ENCODE measurements around the gene SHC3. TPM values are rescaled to one million over a fixed set of nuclear protein-coding genes. Genes with fewer than 3 reads are reported as not detected.

SHC3 gene
- total RNA-seq, 2 donors from 2014 or later, result not detected

DNA sequence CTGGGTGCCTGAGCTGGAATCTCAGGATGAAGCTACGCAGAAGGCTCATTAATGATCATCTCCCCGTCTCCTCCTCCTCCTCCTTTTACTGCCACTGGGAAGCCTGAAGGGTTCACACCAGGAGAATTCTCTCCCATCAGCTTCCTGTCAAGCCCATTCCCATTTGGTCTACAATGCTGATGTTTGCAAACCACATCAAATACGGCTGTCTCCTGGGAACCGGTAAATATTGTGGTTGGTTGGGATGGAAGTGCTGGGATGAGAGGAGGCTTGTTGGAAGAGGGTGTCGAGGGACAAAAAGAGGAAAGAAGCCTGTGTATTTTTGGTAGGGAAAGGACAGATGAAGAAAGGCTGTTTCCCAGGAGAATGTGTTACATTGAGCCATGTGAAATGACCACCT, 200.6 kb downstream of the SHC3 start:
- Mint-ChIP-seq H3K4me3 (no peak overlapping the region), H3K4me1 (ENCODE audit: low read depth) (peaks cover 9% of the 10 kb centered on the region), H3K9me3 (no peaks in the 10 kb centered on the region), H3K36me3 (ENCODE audit: insufficient read depth in 2 of 2) (no peaks in the 10 kb centered on the region), H3K27me3 (ENCODE audit: low read depth) (no peaks in the 10 kb centered on the region), H3K27ac (no peak overlapping the region)
- ATAC-seq (replicated peaks in 1 of 2) (no peak), DNase-seq (no peak)

DNA sequence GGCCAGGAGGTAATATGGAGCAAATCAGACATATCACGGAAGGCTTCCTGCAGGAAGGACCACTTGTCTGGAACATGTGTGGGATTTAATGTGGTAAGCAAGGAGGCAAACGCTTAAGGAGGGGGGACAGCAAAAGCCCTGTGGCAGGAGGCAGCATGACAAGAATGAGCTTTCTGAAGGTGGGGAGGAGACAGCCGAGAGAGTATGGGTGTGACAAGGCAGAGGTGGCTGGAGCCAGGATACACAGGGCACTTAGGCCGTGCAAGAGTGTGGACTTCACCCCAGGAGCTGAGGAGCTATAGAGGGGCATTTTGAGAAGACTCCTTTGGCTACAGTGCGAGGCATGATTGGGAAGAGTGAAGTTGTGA, 201.7 kb downstream of the SHC3 start:
- peaks cover 9% of the 10 kb centered on the region for H3K4me1 Mint-ChIP-seq (ENCODE audit: low read depth)
- no peaks in the 10 kb centered on the region for H3K27me3 Mint-ChIP-seq (ENCODE audit: low read depth)
- DNase-seq (no peak), ATAC-seq (replicated peaks in 1 of 2) (no peak)
- peak overlapping the region in 1 of 2 donors; percentile 1 for H3K4me3 Mint-ChIP-seq
- H3K9me3 Mint-ChIP-seq, result no peaks in the 10 kb centered on the region
- no peak overlapping the region for H3K27ac Mint-ChIP-seq
- H3K36me3 Mint-ChIP-seq (ENCODE audit: insufficient read depth in 2 of 2), result no peaks in the 10 kb centered on the region

DNA sequence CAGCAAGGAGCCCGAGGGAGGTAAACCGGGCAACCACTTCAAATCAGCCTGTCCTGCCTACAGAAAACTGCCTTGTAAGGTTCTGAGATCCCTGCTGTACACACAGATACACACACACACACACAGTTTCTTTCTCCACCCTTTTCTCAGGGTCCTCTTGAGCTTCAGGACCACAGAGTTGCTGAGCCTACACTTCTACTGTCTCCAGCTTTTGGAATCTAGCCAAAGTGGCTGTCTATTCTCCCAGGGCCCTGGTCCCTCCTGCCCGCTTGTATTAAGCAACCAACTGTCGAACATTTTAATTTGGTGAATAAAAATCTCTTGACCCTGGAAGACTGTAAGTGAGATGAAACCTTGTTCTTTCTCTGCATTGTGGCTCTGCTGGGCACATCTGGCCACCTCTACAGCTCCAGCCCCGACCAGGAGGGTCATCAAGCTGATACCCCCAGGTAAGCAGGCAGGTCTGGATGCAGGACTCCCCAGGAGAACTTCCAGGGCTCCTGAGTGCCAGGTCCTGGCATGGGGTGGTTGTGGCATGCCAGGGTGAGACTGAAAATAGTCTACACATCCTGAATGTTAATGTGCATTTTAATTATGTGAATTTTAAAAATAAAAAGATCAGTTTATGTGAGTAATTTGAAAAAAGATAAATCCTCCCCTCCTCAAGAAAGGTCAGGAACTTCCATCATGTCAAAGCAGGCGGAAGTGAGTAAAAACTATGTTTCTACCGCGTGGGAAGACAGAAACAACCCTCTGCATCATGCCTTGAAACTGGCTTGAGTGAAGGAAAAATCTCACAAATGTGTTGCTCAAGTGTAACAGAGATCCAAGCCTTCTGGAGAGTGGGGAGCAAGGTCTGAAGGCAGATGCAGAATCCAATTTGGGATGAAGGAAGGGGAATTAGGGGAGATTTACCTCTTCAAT, 202.4 kb downstream of the SHC3 start:
- no peaks in the 10 kb centered on the region for H3K36me3 Mint-ChIP-seq (ENCODE audit: insufficient read depth in 2 of 2)
- DNase-seq, result no peak
- no peak overlapping the region for H3K27ac Mint-ChIP-seq
- peak overlapping the region; percentile 1 to 46 for H3K4me3 Mint-ChIP-seq
- ATAC-seq (replicated peaks in 1 of 2), result peak; percentile 32 to 44
- H3K4me1 Mint-ChIP-seq (ENCODE audit: low read depth), result peaks cover 9% of the 10 kb centered on the region
- H3K27me3 Mint-ChIP-seq (ENCODE audit: low read depth), result no peaks in the 10 kb centered on the region
- no peaks in the 10 kb centered on the region for H3K9me3 Mint-ChIP-seq

DNA sequence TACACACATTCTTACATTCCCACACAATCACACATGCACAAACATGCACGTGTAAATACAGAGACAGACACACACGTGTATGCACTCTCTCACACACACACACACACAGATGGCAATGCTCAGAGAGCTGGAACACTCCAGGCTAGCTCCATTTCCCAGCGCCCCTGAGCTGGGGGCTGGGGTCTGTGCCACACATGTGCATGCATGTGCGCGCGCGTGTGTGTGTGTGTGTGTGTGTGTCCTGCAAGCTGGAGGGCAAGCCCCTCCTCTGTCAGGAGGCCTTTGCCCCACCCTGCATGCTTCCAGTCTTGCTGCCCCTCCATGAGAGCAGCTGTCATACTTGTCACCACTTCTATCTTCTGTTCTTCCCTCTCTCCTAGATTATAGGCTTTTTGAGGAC, 204.0 kb downstream of the SHC3 start:
- DNase-seq, result no peak
- no peak overlapping the region for H3K27ac Mint-ChIP-seq
- peaks cover 4% of the 10 kb centered on the region for H3K27me3 Mint-ChIP-seq (ENCODE audit: low read depth)
- H3K4me3 Mint-ChIP-seq, result no peak overlapping the region
- no peak for ATAC-seq (replicated peaks in 1 of 2)
- peaks cover 9% of the 10 kb centered on the region for H3K4me1 Mint-ChIP-seq (ENCODE audit: low read depth)
- H3K9me3 Mint-ChIP-seq, result no peaks in the 10 kb centered on the region
- H3K36me3 Mint-ChIP-seq (ENCODE audit: insufficient read depth in 2 of 2), result no peaks in the 10 kb centered on the region

DNA sequence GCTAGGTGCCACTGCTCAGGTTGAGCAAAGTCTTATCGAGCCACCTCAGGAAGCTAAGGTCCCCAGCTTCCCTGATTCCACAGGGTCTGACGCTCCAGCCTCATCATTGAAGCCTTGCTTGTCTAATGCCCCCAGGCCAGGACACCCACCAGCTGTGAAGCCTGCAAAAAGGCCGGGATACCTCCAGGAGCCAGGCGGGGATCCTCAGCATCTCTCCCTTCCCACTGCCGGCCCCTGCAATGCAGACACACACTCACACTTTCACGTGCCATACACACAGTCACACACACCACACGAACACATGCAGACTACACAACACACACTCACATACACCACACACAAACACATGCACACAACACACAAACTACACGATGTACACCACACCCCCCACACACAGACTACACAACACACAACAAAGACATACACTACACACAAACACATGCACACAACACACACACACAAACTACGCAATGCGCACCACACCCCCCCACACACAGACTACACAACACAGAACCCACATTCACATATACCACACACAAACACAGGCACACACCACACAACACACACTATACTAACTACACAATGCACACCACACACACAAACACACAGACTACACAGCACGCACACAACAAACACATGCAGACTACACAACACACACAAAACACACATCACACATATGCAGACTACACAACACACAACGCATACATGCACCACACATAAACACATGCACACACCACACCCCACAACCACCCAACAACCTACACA, 205.2 kb downstream of the SHC3 start:
- H3K27me3 Mint-ChIP-seq (ENCODE audit: low read depth), result peaks cover 10% of the 10 kb centered on the region
- peaks cover 9% of the 10 kb centered on the region for H3K4me1 Mint-ChIP-seq (ENCODE audit: low read depth)
- H3K27ac Mint-ChIP-seq, result no peak overlapping the region
- H3K4me3 Mint-ChIP-seq, result no peak overlapping the region
- DNase-seq (no peak), ATAC-seq (replicated peaks in 1 of 2) (no peak)
- no peaks in the 10 kb centered on the region for H3K36me3 Mint-ChIP-seq (ENCODE audit: insufficient read depth in 2 of 2)
- no peaks in the 10 kb centered on the region for H3K9me3 Mint-ChIP-seq

DNA sequence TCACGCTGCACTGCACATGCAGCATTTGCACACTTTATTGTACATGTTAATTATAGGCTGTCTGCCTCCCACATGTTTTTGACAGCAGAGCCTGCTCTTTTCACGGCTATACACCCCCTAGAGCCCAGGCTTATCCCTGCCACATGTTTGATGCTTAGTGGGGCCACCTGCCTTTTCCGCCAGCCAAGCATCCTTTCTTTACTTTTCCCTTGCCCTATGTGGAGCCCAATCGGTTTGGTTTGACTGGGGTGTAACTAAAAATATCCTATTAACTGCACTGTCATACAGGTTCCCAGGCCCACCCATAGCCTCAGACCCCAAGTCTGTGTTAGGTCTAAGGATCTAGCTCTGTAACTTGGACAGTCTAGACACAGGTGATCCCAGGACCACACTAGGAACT, 206.2 kb downstream of the SHC3 start:
- Mint-ChIP-seq H3K4me1 (ENCODE audit: low read depth) (peaks cover 9% of the 10 kb centered on the region), H3K27ac (no peak overlapping the region), H3K4me3 (no peak overlapping the region), H3K9me3 (no peaks in the 10 kb centered on the region), H3K27me3 (ENCODE audit: low read depth) (peaks cover 10% of the 10 kb centered on the region), H3K36me3 (ENCODE audit: insufficient read depth in 2 of 2) (no peaks in the 10 kb centered on the region)
- no peak for ATAC-seq (replicated peaks in 1 of 2)
- DNase-seq, result no peak

DNA sequence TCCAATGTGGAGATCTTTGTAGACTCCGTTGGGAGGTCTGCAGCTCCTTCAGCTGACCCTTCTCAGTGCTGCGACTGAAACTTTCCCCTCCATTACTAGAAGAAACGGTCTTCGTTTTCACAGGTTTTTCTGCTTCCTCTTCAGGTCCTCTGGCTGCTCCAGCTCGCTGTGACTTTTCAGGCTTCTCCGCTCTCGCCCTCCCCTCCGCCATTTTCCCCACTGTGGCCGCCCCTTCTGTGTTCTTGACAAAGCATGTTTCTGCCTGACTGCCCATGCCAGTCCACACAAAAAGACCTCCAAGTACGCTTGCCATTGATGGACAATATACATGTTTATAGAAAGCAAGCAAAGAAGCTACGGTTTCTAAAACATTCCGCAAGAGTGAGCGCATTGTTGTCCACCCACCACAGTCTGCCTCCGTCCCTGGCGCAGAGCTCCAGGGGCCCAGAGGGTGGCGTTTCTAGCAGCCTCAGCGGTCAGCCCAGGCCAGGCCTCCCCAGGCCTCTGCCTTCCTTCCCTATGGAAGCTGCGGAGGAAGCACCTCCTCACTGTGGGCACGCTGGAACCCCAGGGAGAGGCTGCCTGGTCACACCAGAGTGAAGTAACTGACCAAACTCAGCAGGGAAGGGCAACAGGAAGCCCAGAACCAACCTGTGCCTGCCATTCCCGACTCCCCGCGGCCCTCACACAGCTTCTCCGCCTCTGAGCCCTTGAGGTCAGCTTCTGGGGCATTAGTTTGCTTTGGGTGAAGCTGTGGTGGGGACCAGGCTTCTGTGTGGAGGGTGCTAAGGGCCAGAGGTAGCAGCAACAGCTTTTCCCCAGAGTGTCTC, 207.3 kb downstream of the SHC3 start:
- peaks cover 10% of the 10 kb centered on the region for H3K27me3 Mint-ChIP-seq (ENCODE audit: low read depth)
- H3K9me3 Mint-ChIP-seq, result no peaks in the 10 kb centered on the region
- no peak for ATAC-seq (replicated peaks in 1 of 2)
- no peak overlapping the region for H3K4me3 Mint-ChIP-seq
- H3K36me3 Mint-ChIP-seq (ENCODE audit: insufficient read depth in 2 of 2), result no peaks in the 10 kb centered on the region
- no peak for DNase-seq
- no peak overlapping the region for H3K27ac Mint-ChIP-seq
- H3K4me1 Mint-ChIP-seq (ENCODE audit: low read depth), result peaks cover 3% of the 10 kb centered on the region

DNA sequence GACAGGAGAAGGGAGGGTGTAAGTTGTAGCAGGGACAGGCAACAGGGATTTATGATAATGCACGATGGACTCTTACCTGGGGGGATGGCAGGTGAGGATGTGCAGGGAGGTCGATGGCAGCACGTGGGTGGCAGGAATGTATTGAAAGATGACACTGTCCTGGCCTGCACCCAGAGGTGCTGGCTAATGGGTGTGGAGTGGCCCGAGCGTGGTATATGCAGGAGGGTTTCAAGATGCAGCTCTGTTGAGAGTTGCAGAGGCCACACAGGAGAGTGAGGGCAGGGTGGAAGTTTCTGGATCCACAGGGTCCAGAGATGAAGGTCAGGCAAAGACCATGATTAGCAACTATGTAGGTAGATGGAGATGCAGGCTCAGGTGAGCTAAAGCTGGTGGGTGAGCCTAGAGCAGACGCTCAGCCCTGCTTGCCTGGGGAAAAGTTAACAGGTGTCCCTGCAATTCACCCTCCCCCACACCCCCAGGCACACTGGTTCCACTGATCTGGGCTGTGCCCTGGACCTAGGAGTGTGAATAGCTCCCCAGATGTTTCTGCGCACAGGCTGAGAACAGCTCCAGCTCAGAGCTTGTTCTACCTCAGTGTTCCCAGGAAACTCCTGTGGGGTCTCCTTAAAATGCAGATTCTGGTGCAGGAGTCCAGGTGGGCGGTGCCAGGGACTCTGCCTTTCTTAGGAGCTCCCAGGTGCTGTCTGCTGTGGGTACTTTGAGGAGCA, 208.8 kb downstream of the SHC3 start:
- Mint-ChIP-seq H3K9me3 (no peaks in the 10 kb centered on the region), H3K27ac (no peak overlapping the region), H3K27me3 (ENCODE audit: low read depth) (peaks cover 10% of the 10 kb centered on the region), H3K4me3 (no peak overlapping the region), H3K4me1 (ENCODE audit: low read depth) (no peaks in the 10 kb centered on the region), H3K36me3 (ENCODE audit: insufficient read depth in 2 of 2) (no peaks in the 10 kb centered on the region)
- DNase-seq (no peak), ATAC-seq (replicated peaks in 1 of 2) (no peak)

DNA sequence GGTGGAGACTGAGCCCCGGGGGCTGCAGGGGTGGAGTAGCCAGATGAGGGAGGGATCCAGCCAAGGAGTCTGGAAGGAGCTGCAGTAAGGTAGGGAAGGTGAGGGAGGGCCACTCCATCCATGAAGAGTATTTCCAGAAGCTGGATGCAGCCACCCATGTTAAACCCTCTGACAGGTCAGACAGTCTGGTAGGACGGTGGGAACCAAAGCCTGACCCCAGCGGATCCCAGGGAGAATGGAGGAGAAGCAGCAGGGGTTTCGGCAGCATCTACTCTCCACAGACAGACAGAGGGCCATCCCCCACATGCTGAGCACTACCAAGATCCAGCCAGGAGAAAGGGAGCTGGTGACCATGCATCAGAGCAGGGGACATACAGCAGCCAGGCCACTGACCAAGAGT, 209.8 kb downstream of the SHC3 start:
- no peaks in the 10 kb centered on the region for H3K4me1 Mint-ChIP-seq (ENCODE audit: low read depth)
- no peaks in the 10 kb centered on the region for H3K9me3 Mint-ChIP-seq
- DNase-seq (no peak), ATAC-seq (replicated peaks in 1 of 2) (no peak)
- peaks cover 10% of the 10 kb centered on the region for H3K27me3 Mint-ChIP-seq (ENCODE audit: low read depth)
- H3K27ac Mint-ChIP-seq, result no peak overlapping the region
- H3K36me3 Mint-ChIP-seq (ENCODE audit: insufficient read depth in 2 of 2), result no peaks in the 10 kb centered on the region
- H3K4me3 Mint-ChIP-seq, result no peak overlapping the region

DNA sequence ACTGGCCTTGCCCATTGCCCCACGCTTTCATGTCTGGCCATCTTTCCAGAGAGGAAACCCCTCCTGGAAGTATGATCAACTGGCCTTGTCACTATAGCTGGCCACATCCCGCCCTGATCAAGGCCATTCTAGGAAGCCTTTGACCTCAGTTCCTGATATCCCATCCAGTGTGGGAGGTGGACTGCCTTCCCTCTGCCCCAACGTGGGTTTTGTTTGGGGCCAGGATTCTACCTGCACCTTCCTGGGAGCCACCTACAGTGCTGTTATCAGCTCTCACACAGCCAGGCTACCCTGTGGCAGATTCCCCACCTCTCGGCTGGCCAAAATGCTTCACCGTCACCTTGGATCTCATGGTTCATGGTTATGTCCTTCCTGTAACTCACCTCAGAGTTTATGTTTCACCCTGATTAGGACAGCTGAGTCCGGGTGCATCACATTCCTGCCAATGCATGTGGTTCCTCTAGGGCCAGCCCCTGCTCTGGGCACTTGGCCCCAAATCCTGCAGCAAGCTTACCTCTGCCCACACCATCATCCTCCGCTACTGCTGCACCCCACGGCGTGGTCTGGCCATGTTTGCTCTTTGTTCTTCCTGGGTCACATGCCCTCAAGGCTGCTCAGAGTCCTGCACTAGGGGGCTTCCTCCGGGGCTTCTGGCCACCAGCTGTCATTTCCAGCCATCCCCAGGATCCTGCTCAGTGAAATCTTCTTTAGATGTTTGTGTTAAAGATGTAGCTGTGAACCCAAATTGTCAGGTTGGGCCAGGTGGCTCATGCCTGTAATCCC, 211.5 kb downstream of the SHC3 start:
- Mint-ChIP-seq H3K27me3 (ENCODE audit: low read depth) (peaks cover 21% of the 10 kb centered on the region), H3K36me3 (ENCODE audit: insufficient read depth in 2 of 2) (no peaks in the 10 kb centered on the region), H3K27ac (no peak overlapping the region), H3K9me3 (no peaks in the 10 kb centered on the region), H3K4me3 (no peak overlapping the region), H3K4me1 (ENCODE audit: low read depth) (no peaks in the 10 kb centered on the region)
- ATAC-seq (replicated peaks in 1 of 2), result no peak
- no peak for DNase-seq

DNA sequence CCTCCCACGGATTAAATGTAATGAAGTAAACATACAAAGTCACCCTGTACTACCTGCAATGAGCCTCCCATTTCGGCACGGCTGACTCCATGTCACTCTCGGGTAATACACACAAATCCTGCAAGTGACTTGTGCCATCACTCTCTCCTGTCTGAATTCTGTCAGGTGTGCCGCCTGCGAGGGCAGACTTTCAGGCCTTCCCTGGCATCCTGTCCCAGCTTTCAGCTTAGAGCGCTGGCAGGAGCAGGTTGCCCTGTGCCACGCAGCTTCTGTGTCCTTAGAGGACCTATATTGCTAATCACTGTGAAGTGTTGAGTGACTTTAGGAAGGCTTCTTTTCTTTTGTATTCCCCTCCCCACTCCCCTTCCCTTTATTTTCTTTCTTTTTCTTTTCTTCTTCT, 213.1 kb downstream of the SHC3 start:
- H3K9me3 Mint-ChIP-seq, result no peaks in the 10 kb centered on the region
- no peak for ATAC-seq (replicated peaks in 1 of 2)
- H3K4me3 Mint-ChIP-seq, result no peak overlapping the region
- H3K27ac Mint-ChIP-seq, result no peak overlapping the region
- peaks cover 30% of the 10 kb centered on the region for H3K27me3 Mint-ChIP-seq (ENCODE audit: low read depth)
- no peaks in the 10 kb centered on the region for H3K36me3 Mint-ChIP-seq (ENCODE audit: insufficient read depth in 2 of 2)
- no peak for DNase-seq
- no peaks in the 10 kb centered on the region for H3K4me1 Mint-ChIP-seq (ENCODE audit: low read depth)

DNA sequence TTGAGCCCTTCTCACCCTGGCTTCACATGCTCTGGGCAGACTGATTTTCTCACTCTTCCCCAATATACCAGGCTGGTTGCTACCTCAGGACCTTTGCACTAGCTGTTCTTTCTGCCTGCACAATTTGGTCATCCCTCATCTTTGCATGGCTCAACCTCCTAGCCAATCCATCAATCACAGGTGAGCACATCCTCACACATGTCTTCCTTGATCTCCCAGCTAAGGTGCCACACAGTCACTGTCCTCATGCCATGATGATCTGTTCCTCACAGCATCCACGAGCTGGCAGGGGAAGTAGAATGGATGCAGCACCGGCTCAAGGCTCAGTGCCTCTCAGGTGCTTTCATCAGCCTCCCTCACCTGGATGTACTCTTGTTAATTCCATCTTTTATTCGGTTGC, 218.0 kb downstream of the SHC3 start:
- H3K9me3 Mint-ChIP-seq, result no peaks in the 10 kb centered on the region
- ATAC-seq (replicated peaks in 1 of 2) (no peak), DNase-seq (no peak)
- no peak overlapping the region for H3K27ac Mint-ChIP-seq
- H3K4me3 Mint-ChIP-seq, result no peak overlapping the region
- no peaks in the 10 kb centered on the region for H3K4me1 Mint-ChIP-seq (ENCODE audit: low read depth)
- H3K36me3 Mint-ChIP-seq (ENCODE audit: insufficient read depth in 2 of 2), result no peaks in the 10 kb centered on the region
- H3K27me3 Mint-ChIP-seq (ENCODE audit: low read depth), result peaks cover 35% of the 10 kb centered on the region
